Epithelial cell of proximal tubule (primary cell): ENCODE results near the gene TBC1D17. TPM values are rescaled to one million over a fixed set of nuclear protein-coding genes. Genes with fewer than 3 reads are reported as not detected.

ENCODE experiments used
- DNase-seq: peaks from one replicate; pipeline ENCODE4 v3.0.0-alpha.2; 2011; ENCODE audit warnings: low read depth
- H3K4me3 ChIP-seq: 2 replicates; pipeline ENCODE4 v1.5.1; 2011; ENCODE audit warnings: low read depth, mild to moderate bottlenecking, low read length
- total RNA-seq: library from RNA; depleted of rRNA; stranded (reverse); fragments of >200 nt; gene quantifications from 2 replicates; pipeline ENCODE4 v1.2.3, GENCODE V29; 2015
- TF ChIP-seq, protein P1 (sequence below): conservative IDR thresholded peaks from 2 replicates; pipeline ENCODE4 v1.5.1; 2012; ENCODE audit warnings: low read depth, mild to moderate bottlenecking, low read length

TBC1D17 gene
- total RNA-seq, 1 donor from 2014 or later, result 11.9 TPM

DNA sequence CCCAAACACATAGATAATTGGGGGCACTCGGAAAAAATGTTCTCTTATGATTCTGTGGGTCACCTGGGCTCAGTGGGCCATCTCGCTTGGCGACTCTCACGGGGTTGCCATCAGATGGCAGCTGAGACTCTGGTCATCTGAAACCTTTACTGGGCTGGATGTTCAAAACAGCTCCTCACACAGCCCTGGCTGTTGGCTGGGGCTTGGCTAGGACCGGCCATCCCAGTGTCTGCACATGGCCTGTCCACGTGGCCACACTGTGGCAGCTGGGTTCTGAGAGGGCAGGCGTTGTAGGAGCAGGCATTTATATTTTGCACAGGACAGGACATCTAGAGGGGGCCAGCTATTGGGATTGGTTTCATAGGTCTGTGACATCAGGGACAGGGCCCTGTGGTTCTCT is 43.9 kb upstream of the TBC1D17 start:
- H3K4me3 ChIP-seq, result no peak overlapping the region
- TF ChIP-seq, protein P1, sequence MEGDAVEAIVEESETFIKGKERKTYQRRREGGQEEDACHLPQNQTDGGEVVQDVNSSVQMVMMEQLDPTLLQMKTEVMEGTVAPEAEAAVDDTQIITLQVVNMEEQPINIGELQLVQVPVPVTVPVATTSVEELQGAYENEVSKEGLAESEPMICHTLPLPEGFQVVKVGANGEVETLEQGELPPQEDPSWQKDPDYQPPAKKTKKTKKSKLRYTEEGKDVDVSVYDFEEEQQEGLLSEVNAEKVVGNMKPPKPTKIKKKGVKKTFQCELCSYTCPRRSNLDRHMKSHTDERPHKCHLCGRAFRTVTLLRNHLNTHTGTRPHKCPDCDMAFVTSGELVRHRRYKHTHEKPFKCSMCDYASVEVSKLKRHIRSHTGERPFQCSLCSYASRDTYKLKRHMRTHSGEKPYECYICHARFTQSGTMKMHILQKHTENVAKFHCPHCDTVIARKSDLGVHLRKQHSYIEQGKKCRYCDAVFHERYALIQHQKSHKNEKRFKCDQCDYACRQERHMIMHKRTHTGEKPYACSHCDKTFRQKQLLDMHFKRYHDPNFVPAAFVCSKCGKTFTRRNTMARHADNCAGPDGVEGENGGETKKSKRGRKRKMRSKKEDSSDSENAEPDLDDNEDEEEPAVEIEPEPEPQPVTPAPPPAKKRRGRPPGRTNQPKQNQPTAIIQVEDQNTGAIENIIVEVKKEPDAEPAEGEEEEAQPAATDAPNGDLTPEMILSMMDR, result no peak
- DNase-seq, result no peak

DNA sequence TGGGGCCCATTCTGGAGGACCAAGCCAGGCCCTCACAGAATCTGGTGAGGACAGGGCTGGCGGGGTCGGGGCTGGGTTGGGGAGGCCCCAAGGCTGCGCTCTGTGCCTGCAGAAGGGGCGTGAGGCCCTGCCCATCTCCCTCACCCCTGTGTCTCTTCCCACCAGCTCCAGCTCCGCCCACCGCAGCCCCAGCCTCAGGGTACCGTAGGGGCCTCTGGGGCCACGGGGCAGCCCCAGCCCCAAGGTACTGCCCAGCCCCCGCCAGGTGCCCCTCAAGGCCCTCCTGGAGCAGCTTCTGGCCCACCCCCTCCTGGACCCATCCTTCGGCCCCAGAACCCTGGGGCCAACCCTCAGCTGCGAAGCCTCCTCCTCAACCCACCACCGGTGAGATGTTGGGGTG is 41.9 kb upstream of the TBC1D17 start:
- TF ChIP-seq, protein P1, result no peak
- DNase-seq, result no peak
- no peak overlapping the region for H3K4me3 ChIP-seq

DNA sequence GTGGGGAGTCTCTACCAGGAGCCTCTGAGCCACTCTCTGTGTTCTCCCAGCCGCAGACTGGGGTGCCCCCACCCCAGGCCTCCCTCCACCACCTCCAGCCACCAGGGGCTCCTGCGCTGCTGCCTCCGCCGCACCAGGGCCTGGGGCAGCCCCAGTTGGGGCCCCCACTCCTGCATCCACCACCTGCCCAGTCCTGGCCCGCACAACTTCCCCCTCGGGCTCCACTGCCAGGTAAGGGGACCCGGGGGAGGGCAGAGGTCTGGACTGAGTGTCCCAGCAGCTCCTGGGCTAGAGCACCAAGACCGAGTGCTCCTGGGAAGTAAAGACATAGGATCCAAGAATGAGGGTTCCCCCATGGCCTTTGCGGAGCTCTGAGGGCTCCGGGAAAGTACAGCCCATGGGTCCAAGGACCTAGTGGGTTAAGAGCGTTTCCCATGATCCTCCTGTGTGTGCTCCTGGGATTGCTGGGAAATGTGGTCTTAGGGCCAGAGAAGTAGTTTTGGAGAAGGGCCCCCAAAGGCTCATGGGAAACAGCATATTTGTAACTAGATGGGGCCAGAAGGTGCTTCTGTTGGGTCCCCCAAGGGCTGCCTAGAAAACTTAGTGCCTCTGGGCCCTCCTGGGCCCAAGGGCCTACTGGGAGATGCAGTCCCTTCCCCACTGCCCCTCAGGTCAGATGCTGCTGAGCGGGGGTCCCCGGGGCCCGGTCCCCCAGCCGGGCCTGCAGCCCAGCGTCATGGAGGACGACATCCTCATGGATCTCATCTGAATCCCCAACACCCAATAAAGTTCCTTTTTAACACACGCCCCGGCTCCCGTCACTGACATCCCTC is 41.1 kb upstream of the TBC1D17 start:
- no peak overlapping the region for H3K4me3 ChIP-seq
- DNase-seq, result no peak
- TF ChIP-seq, protein P1, result no peak

DNA sequence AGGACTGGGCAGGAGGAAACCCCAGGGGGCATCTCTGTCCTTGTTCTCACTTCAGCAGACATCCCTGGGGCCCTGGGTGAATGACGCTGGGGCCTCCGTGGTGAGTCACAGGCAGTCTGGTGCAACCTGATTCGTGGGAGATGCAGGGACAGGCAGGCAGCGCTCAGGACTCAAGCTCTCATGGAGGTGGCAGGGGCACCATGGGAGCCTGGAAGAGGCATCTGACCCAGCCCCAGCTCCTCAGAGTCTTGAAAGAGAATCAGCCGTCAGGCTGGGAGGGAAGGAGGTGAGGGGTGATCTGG is 40.5 kb upstream of the TBC1D17 start:
- H3K4me3 ChIP-seq, result no peak overlapping the region
- TF ChIP-seq, protein P1, result no peak
- no peak for DNase-seq

DNA sequence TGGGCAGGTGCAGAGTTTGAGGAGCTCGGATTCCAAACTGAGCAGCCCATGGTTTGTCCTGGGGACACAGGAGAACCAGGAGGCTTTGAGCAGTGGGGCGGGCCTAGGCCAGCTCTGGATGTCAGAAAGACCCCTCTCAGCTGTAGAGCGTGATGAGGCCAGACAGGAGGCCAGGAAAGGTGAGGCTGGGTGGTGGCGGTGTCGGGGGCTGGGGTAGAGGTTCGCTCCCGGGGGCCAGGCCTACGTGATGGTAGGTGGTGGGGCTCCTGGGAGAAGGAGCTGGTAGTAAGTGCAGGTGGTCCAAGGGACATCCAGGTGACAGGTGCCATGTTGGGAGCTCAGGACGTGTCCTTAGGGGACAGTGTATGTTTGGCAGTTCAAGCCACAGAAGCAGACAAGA is 40.1 kb upstream of the TBC1D17 start:
- TF ChIP-seq, protein P1, result no peak
- no peak overlapping the region for H3K4me3 ChIP-seq
- no peak for DNase-seq

DNA sequence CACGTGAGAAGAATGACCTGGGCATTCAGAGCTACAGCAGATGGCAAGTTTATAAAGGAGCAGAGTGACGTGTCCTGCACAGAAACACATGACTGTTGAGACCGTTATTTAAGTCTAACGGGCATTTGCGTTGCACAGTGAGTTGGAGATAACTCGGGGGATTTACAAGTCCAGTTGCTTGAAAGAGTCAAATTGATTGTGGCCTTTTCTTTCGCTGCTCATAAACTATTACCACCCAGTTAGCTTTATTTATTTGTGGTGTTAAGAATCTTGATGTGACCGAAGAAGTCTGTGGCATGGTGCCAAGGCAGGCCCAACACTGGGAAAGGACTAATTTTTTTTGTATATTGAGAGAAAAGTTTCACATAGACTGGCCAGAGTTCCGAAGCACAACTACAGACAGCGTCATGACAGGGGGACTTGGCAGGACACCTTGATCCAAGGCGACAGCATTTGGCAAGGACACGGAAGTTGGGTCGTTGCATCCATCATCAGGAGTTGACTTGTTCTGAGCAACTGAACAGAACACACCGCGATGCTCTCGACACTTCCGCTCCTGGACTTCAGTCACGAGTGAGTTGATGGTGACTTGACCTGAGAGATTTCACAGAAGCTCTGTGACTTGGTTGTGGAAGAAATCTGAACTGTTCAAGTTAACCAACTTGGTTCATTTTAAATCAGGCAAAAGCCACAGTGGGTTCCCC is 38.5 kb upstream of the TBC1D17 start:
- TF ChIP-seq, protein P1, result no peak
- DNase-seq, result no peak
- no peak overlapping the region for H3K4me3 ChIP-seq
